GM12891 (cell line): Measurements from ENCODE around the gene AIG1.

ENCODE experiments used
- POLR2A ChIP-seq: IDR thresholded peaks from 2 replicates; pipeline ENCODE4 v1.6.1; 2011; ENCODE audit warnings: low read depth, low read length, control low read depth
- POLR2AphosphoS5 ChIP-seq: IDR thresholded peaks from 2 replicates; pipeline ENCODE4 v1.6.1; 2011; ENCODE audit warnings: low read depth, low read length, control low read depth

- TF ChIP-seq POLR2AphosphoS5 (no peak), POLR2A (no peak)
These were observed 181.2 kb downstream of the AIG1 start for GRCh38 chr6:143241911-143242310.
